HFFc6 (cell line): Measurements from ENCODE around the gene AKR1B1. TPM values are rescaled to one million over a fixed set of nuclear protein-coding genes. Genes with fewer than 3 reads are reported as not detected.

ENCODE experiments used
- DNase-seq: peaks from one replicate; pipeline ENCODE4 v3.0.0-alpha.2; 2018
- H3K27ac Mint-ChIP-seq: 2 replicates; pipeline ENCODE4 v1.8.0; 2020; ENCODE audit warnings: mild to moderate bottlenecking, mixed read lengths
- H3K27me3 Mint-ChIP-seq: 2 replicates; pipeline ENCODE4 v1.8.0; 2021; ENCODE audit warnings: mild to moderate bottlenecking, moderate library complexity, mixed read lengths; ENCODE audit not compliant: insufficient read depth
- H3K36me3 Mint-ChIP-seq: 2 replicates; pipeline ENCODE4 v1.8.0; 2021; ENCODE audit warnings: low read depth, mixed read lengths
- H3K4me1 Mint-ChIP-seq: 2 replicates; pipeline ENCODE4 v1.8.0; 2020; ENCODE audit warnings: low read depth, mixed read lengths
- H3K4me3 Mint-ChIP-seq: 2 replicates; pipeline ENCODE4 v1.8.0; 2020; ENCODE audit warnings: mild to moderate bottlenecking, moderate library complexity, mixed read lengths
- H3K9me3 Mint-ChIP-seq: 2 replicates; pipeline ENCODE4 v1.8.0; 2020; ENCODE audit warnings: mild to moderate bottlenecking, mixed read lengths
- CTCF ChIP-seq: fragments of 200-600 bp; sonication (generic); IDR thresholded peaks from 2 replicates; pipeline ENCODE4 v1.5.0; 2021; ENCODE audit warnings: antibody characterized with exemption, mild to moderate bottlenecking
- total RNA-seq, 6 experiments: library from RNA; stranded (reverse); fragmentation: NEBNext Ultra II Directional; extraction: Animal tissue kit (Norgen Biotek cat#: 25700); gene quantifications; 2 replicates in 1 of 6; 3 replicates in 5 of 6; pipeline ENCODE4 v1.2.3, GENCODE V29; 2021

Gene AKR1B1
- total RNA-seq, 6 experiments from 2014 or later: 208 to 232 (median 223) TPM

GRCh38 chr7:134441264-134441663 is 17.6 kb downstream of the AKR1B1 start:
- H3K4me3 Mint-ChIP-seq: no peak overlapping the region
- peaks cover 72% of the 10 kb centered on the region for H3K36me3 Mint-ChIP-seq
- peaks cover 10% of the 10 kb centered on the region; the same call in 1 of the 2 replicates for H3K9me3 Mint-ChIP-seq
- H3K27ac Mint-ChIP-seq: no peak overlapping the region
- H3K4me1 Mint-ChIP-seq: peaks cover 6% of the 10 kb centered on the region
- no peak for TF ChIP-seq CTCF
- H3K27me3 Mint-ChIP-seq: peaks cover 2% of the 10 kb centered on the region; the same call in 1 of the 2 replicates
- DNase-seq: no peak

GRCh38 chr7:134440476-134440875 is 18.4 kb downstream of the AKR1B1 start:
- peaks cover 65% of the 10 kb centered on the region for H3K36me3 Mint-ChIP-seq
- no peak overlapping the region for H3K27ac Mint-ChIP-seq
- no peak for DNase-seq
- peaks cover 10% of the 10 kb centered on the region; the same call in 1 of the 2 replicates for H3K9me3 Mint-ChIP-seq
- H3K27me3 Mint-ChIP-seq: peaks cover 2% of the 10 kb centered on the region; the same call in 1 of the 2 replicates
- no peak for TF ChIP-seq CTCF
- H3K4me3 Mint-ChIP-seq: no peak overlapping the region
- peaks cover 13% of the 10 kb centered on the region for H3K4me1 Mint-ChIP-seq

GRCh38 chr7:134440067-134440466 is 18.8 kb downstream of the AKR1B1 start:
- H3K4me1 Mint-ChIP-seq: peaks cover 17% of the 10 kb centered on the region
- H3K9me3 Mint-ChIP-seq: peaks cover 10% of the 10 kb centered on the region; the same call in 1 of the 2 replicates
- H3K27ac Mint-ChIP-seq: no peak overlapping the region
- H3K36me3 Mint-ChIP-seq: peaks cover 61% of the 10 kb centered on the region
- no peak for DNase-seq
- H3K4me3 Mint-ChIP-seq: no peak overlapping the region
- TF ChIP-seq CTCF: no peak
- 0 out of 2 replicates have a peak, but pooled peaks cover 2% of the 10 kb centered on the region for H3K27me3 Mint-ChIP-seq

GRCh38 chr7:134438946-134439345 is 20.0 kb downstream of the AKR1B1 start:
- peaks cover 25% of the 10 kb centered on the region for H3K4me1 Mint-ChIP-seq
- no peak for DNase-seq

GRCh38 chr7:134435161-134435920 is 23.6 kb downstream of the AKR1B1 start:
- Mint-ChIP-seq H3K27me3 (no peaks in the 10 kb centered on the region), H3K36me3 (peaks cover 25% of the 10 kb centered on the region), H3K4me1 (peaks cover 49% of the 10 kb centered on the region), H3K9me3 (peaks cover 10% of the 10 kb centered on the region; the same call in 1 of the 2 replicates), H3K4me3 (peak overlapping the region; percentile 60; the same call in 1 of the 2 replicates), H3K27ac (peak overlapping the region; percentile 88)
- peak; percentile 84 for DNase-seq
- TF ChIP-seq CTCF: no peak

More at GRCh38 chr7:134438946-134439345, 20.0 kb downstream of the AKR1B1 start:
- no peak overlapping the region for H3K4me3 Mint-ChIP-seq
- peaks cover 10% of the 10 kb centered on the region; the same call in 1 of the 2 replicates for H3K9me3 Mint-ChIP-seq
- TF ChIP-seq CTCF: no peak
- H3K36me3 Mint-ChIP-seq: peaks cover 53% of the 10 kb centered on the region
- 0 out of 2 replicates have a peak, but pooled peaks cover 2% of the 10 kb centered on the region for H3K27me3 Mint-ChIP-seq
- no peak overlapping the region for H3K27ac Mint-ChIP-seq
